Hepatocyte (in vitro differentiated cells): ENCODE measurements around the gene CORIN.

Experiments
- EZH2 ChIP-seq: fragments of 200-600 bp; sonication (generic); IDR thresholded peaks from 2 replicates; pipeline ENCODE4 v1.6.1; 2016; ENCODE audit warnings: antibody characterized with exemption, mild to moderate bottlenecking, borderline replicate concordance
- TF ChIP-seq, protein P1 (sequence below): fragments of 200-600 bp; sonication (generic); IDR thresholded peaks from 2 replicates; pipeline ENCODE4 v1.5.1; 2016; ENCODE audit warnings: antibody characterized with exemption, mild to moderate bottlenecking; ENCODE audit not compliant: poor library complexity

DNA sequence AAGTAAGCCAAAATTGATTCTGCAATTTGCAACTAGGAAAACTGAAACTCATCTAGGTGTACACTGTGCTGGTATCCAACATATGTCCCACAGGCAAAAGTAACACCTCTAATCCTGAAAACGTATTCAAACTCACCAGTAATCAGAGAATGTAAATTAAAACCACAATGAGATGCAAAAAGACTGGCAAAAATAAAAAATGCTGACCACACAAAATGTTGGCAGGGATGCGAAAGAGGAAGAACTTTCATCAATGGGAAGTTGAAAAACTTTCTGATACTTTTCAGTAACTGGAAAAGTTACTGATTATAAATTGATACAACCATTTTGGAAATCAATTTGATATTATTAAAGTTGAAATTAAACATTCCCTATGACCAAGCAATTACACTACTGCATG is 20.1 kb upstream of the CORIN start:
- TF ChIP-seq, protein P1, sequence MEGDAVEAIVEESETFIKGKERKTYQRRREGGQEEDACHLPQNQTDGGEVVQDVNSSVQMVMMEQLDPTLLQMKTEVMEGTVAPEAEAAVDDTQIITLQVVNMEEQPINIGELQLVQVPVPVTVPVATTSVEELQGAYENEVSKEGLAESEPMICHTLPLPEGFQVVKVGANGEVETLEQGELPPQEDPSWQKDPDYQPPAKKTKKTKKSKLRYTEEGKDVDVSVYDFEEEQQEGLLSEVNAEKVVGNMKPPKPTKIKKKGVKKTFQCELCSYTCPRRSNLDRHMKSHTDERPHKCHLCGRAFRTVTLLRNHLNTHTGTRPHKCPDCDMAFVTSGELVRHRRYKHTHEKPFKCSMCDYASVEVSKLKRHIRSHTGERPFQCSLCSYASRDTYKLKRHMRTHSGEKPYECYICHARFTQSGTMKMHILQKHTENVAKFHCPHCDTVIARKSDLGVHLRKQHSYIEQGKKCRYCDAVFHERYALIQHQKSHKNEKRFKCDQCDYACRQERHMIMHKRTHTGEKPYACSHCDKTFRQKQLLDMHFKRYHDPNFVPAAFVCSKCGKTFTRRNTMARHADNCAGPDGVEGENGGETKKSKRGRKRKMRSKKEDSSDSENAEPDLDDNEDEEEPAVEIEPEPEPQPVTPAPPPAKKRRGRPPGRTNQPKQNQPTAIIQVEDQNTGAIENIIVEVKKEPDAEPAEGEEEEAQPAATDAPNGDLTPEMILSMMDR = no peak
- TF ChIP-seq EZH2 = no peak
